ENCODE results near the gene SBK3. TPM values are rescaled to one million over a fixed set of nuclear protein-coding genes. Genes with fewer than 3 reads are reported as not detected.
"Not testable (repeated sequence)": the region's sequence is repeated elsewhere in the genome, so short reads cannot be mapped to it uniquely, and the experiment has no call there.

SBK3 gene
- total RNA-seq, 1 experiment from 2014 or later: not detected

- no peak for DNase-seq (ENCODE audit: low read depth)
These were observed 3.0 kb downstream of the SBK3 start for GRCh38 chr19:55542292-55542855.

DNA sequence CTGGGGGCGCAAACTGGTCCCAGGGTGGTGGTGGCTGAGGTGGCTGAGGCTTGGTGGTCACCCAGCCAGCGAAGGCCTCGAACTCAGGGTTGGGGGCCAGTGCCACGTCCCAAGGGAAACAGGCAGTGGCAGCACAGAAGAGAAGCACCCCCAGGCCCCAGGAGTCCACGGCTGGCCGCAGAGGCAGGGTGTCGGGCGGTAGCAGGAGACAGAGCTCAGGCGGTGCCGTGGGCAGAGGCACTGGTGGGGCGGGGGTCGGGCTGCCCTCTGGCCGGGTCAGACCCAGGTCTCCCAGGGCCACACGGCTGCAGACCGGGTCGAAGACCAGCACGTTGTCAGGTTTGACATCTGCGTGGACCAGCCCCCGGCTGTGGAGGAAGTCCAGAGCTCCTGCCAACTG, 4.3 kb downstream of the SBK3 start:
- DNase-seq (ENCODE audit: low read depth): no peak

GRCh38 chr19:55540619-55541018, 4.7 kb downstream of the SBK3 start:
- no peak for DNase-seq (ENCODE audit: low read depth)

DNA sequence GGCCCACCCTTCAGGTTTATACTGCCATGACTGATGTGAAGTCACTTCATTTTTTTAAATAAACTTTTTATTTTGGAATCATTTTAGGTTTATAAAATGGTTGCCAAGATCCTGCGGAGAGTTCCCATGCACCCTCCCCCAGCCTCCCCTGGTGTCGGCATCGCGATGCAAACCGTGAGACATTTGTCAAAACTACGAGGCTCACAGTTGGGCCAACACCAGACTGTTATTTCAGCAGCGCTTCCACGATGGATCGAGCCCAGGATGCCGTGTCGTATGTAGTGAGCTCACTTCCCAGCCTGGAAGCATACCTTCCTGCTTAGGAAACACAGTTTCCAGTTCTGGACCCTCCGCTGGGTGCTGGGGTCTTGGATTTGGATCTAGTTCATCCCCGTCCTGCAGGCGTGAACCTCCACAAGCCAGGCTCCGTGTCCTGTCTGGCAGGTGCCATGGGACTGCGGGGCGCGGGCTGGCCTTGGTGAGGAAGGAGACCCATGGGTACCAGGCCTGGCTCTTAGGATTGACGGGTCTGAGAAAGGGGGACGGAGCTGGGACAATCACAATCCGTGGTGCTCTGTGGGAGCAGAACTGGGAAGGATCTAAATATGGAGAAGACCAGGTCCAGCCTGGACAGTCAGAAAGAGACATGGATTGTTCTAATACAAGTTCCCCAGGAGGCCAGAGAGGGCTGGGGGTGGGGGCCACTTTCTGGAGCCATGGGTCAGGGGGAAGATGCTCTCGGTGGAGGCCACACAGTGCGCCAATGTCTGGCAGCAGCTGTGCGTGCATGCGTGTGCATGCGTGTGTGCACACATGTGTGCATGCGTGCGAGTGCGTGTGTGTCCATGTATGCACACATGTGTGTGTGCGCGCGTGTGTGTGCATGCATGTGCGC, 6.0 kb downstream of the SBK3 start:
- DNase-seq (ENCODE audit: low read depth): no peak

GRCh38 chr19:55538132-55538531, 7.2 kb downstream of the SBK3 start:
- no peak for DNase-seq (ENCODE audit: low read depth)

GRCh38 chr19:55537741-55538111, 7.6 kb downstream of the SBK3 start:
- DNase-seq (ENCODE audit: low read depth): no peak

DNA sequence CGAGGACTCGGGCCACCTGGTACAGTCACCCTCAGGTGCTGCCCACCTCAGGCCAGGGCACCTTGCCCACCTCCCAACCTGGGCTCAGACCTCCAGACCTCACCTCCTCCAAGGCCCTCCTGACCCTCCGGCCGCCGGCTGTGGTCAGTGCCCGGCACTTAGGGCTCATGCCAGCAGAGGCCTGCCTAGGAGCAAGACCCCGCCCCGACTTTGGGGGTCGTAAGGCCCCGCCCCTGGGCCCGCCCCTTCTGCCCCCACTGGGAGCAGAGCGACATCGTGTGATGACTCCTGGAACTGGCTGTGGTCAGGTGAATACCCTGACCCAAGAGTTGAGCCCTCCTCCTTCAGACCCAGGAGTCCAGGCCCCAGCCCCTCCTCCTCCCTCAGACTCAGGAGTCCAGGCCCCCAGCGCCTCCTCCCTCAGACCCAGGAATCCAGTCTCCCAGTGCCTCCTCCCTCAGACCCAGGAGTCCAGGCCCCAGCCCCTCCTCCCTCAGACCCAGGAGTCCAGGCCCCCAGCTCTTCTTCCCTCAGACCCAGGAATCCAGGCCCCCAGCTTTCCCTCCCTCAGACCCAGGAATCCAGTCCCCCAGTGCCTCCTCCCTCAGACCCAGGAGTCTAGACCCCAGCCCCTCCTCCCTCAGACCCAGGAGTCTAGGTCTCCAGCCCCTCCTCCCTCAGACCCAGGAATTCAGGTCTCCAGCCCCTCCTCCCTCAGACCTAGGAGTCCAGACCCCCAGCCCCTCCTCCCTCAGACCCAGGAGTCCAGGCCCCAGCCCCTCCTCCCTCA, 8.2 kb downstream of the SBK3 start, which contains the start of gene SBK2:
Gene SBK2 (minus strand): TSS at position 183 of the 790 bp plus-strand sequence. CDS start 839 bp downstream, outside the sequence.
- DNase-seq (ENCODE audit: low read depth): no peak

GRCh38 chr19:55536366-55536765, 9.0 kb downstream of the SBK3 start:
- DNase-seq (ENCODE audit: low read depth): no peak

DNA sequence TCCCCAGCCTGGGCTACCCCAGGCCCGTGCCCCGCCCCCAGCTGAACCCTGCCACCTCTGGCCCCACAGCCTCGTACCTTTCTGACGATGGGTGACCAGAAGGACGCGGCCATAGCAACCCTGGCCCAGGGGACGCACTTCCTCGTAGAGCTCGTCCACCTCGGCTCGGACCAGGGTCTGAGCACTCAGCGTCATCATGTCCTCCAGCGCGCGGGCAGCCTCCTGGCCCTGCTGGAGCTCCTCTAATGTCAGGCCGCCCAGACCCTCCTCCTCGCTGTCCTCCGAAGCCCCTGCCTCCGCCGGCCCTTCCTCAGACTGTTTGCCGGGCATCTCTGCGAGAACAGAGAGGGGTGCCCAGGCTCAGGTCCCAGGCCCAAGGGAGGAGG, 9.4 kb downstream of the SBK3 start:
- no peak for DNase-seq (ENCODE audit: low read depth)

DNA sequence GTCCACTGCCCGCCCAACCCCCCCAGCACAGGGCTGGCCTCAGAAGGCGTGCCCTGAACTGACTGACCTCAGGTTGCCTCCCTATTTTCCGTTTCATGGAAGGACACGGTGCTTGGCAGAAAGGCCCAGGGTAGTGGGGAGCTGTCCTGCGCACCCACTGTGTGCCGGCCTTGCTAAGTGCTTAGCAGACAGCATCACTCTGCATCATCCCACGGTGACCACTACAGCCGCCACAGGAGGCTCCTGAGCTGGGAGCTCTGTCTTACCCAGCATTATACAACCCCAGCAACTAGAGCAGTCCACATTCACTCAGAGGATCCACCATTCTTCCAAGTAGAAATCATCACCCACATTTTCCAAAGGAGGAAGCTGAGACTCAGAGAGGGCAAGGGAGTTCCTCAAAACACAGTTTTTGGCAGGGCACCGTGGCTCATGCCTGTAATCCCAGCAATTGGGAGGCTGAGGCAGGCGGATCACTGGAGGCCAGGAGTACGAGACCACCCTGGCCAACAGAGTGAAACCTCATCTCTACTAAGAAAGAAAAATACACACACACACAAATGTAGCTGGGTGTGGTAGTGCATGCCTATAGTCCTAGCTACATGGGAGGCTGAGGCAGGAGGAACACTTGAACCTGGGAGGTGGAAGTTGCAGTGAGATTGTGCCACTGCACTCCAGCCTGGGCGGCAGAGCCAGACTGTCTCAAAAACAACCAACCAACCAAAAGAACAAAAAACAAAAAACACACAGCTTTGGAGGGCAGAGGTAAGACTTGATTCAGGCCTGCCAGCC, 10.0 kb downstream of the SBK3 start:
- DNase-seq (ENCODE audit: low read depth): no peak

DNA sequence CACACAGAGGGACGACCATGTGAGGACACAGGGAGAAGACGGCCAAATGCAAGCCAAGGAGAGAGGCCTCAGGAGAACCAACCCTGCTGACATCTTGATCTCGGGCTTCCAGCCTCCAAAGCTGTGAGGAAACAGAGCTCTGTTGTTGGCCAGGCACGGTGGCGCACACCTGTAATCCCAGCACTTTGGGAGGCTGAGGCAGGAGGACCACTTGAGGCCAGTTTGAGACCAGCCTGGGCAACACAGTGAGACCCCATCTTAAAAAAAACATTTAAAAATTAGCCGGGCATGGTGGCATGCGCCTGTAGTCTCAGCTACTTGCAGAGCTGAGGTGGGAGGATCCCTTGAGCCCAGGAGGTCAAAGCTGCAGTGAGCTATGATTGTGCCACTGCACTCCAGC, 11.1 kb downstream of the SBK3 start:
- not testable (repeated sequence) for DNase-seq (ENCODE audit: low read depth)

DNA sequence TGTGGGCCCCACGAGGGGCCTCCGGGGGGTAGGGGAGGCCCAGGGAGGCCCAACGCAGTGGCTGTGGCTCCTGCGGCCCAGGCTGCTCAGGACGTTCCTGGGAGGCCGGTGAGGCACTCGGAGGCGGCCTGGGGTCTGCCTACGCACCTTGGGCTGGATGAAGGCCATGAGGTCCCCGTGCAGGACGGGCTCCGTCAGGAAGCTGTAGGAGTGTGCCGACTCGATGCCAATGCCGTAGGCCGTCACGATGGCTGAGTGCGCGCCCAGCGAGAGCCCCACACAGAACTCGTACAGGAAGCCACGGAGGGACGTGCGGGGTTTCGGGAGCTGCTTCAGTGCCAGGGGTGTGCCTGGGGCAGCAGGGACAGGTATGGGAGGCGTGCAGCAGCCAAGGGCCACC, 14.3 kb downstream of the SBK3 start:
- DNase-seq (ENCODE audit: low read depth): no peak

DNA sequence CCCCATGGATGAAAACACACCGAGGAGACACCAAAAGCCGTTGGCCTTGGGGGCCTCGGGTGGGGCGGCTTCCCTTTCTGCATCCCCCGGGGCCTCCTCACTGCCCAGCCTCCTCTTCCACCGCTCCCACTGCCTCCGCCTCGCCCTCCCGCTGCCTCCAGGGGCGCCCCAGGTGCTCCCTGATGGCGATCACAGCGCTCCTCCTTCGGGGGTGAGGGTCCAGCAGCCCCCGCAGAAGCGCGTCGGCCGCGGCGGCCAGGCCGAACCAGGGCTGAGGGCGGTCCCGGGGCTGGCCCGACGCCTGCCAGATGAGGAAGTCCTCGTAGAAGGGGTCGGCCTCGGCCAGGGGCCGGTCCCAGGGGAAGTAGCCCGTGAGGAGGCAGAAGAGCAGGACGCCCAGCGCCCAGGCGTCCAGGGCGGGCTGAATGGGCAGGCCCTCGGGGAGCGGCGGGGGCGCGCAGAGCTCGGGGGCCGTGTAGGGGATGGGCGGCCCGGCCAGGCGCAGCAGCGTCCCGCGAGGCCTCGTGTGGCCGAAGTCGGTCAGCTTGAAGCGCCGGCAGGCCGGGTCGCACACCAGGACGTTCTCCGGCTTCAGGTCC, 15.6 kb downstream of the SBK3 start:
- DNase-seq (ENCODE audit: low read depth): no peak

DNA sequence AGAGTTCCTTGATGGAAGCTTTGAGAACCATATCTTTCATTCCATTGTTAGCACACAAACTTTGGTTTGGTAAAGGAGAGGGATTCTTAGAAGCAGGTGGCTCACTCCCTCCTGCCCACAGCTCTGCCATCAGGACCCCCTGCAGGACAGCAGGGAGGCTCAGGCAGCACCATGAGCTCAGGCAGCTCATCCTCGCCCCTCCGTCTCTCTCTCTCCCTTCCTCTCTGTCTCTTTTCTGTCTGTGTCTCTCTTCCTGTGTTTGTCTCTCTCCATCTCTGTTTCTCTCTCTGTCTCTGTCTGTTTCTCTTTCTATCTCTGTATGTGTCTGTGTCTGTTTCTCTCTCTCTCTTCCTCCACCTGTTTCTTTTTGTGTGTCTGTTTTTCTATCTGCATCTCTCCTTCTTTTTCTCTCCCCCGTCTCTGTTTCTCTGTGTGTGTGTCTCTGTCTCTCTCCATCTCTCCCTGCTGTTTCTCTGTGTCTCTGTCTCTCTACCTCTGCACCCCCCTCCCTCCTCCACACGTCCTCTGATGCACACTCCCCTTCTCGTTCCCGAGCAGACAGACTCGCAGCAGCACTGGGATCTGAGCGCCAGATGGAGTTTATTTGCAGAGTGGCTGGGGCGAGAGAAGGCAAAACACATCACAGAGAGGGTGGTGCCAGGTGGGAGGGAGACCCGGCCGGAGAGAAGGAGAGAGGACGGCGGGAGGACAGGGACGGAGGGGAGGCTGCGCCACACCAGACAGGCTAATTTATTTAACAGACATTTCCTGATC, 17.1 kb downstream of the SBK3 start:
- DNase-seq (ENCODE audit: low read depth): no peak

DNA sequence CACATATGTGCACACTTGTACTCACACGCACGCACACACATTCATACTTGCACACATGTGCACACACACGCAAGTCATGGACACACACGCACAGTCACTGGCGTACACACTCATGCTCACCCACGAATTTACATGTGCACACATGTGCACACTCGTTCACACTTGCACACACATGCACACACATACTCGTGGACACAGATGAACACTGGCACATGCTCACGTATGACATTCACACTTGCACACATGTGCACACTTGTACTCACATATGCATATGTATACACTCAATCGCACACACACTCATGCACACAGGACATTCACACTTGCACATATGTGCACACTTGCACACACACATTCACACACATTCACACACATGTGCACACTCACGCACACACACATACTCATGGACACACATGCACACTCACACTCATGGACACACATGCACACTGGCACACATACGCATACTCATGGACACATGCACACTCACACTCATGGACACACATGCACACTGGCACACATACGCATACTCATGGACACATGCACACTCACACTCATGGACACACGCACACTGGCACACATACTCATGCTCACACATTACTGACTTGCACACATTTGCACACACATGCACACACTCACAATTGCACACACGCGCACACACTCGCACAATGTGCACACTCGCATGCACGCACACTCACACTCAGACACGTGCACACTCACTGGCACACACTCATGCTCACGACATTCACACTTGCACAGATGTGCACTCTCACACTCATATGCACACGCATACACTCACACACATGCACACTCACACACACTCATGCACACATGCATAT, 17.9 kb downstream of the SBK3 start:
- no peak for DNase-seq (ENCODE audit: low read depth)

DNA sequence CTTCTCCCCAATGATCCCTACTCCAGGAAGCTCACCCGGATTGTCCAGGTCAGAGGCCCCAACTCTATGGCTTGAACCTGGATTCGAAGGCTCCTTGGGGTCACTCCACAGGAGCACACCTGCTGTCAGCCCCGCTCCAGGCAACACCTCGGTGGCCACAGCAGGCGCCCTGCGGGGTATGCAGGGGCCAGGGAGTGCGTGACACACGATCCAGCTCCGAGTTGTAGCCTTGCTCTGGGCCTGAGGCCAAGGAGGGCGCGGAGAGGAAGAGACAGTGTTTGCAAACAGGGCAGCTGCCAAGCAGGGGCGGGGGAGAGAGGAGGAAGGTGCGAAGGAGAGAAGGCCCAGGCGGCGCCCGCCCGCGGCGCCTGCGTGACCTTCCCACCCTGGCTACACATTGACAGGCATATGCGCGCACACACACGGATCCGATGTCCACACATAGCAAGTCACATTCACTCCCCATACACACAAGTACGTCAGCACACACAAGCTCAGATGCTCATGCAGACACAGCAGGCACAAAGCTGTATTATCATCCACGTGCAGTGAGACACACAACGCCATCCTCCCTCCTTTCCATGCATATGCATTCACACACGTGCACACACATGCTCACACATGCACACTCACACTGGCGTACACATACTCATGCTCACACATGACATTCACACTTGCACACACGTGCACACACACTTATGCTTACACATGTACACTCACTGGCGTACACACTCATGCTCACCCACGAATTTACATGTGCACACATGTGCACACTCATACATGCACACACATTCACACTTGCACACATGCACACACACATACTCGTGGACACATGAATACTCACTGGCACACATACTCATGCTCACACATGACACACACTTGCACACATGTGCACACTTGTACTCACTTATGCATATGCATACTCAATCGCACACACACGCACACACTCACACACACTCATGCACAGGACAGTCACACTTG, 18.8 kb downstream of the SBK3 start:
- peak; percentile 36 for DNase-seq (ENCODE audit: low read depth)

DNA sequence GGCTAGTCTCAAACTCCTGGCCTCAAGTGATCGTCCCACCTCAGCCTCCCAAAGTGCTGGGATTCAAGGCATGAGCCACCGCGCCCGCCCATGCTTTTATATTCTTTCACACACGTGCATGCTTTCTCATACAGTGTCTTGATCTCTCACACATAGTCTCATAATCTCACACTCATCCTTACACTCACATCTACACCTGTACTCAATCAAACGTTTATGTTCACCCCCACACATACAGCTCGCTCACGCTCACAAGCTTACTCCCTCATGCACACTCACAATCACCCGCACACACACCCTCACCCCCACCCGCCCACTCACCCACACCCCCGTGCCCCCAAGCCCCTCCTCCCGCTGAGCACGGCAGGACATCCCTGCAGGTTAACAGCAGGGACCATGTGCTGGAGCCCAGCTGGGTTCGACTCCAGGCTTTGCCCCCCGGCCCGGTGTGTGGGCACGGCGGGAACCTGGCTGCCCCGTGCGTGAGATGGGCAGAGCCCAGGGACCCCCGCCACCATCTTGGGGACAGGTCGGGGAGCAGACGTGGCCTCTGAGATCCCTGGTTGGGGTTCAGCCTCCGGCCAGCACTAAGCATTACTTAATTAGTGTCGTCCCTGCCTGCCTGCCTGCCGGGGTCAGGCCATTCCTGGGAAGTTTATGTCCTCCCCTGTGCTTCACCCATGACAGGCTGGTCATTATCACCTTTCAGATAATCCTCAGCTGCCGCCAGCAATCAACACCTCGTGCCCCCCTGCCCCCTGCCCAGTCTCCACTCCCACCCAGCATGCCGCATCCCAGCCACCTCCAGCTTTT, 19.8 kb downstream of the SBK3 start:
- DNase-seq (ENCODE audit: low read depth): no peak
